ENCODE results near the gene S1PR3. TPM values are rescaled to one million over a fixed set of nuclear protein-coding genes. Genes with fewer than 3 reads are reported as not detected.

S1PR3 gene
- 3.0 and 5.7 TPM in 2 replicates for total RNA-seq

DNA sequence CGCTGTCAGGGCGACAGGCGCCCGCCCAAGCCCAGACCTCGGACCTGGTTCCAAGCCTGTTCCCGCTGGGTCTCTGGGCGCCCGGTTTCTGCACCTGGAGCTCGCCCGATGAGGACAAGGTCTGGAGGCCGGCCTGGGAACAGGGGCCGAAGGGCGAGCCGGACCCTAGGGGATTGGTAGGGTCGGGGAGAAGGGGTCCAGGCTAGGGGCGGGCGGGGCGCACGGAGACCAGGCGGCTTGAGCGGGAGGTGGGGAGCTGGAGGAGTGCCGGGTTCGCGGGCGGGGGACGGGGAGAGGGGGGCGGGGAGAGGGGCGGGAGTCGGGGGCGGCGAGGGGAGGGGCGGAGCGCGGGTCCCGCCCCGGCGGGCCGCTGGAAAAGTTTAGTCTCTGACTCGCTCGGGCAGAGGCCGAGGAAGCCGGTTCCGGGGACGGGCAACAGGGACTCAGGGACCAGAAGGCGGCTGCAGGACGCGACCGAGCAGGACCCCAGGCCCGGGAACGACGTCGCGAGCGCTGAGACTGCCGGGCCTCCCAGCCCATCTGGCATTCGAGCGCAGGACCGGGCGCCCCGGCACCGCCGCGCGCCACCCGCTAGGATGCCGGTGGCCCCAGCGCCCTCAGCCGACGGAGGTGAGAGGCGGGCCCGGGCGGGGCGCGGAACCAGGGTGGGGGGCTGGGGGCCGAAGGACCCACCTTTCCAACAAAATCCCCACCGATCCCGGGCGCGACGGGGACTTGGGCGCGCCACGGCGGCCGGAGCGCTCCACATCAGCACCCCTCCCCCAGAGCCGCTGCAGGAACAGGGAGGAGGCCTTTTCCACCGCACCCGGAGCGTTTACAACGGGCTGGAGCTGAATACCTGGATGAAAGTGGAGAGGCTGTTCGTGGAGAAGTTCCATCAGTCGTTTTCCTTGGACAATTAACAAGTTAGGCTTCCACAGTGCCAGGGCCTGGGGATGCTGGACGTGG is at the start of gene S1PR3:
TSS of gene S1PR3 (plus strand) at position 403 of the 969 bp plus-strand sequence. CDS start 9,733 bp downstream, outside the sequence.

Other genes with a start within 250 kb of the S1PR3 start
- 0.04 and 0.94 TPM in 2 replicates for gene SHC3, start 187.3 kb downstream of the S1PR3 start, total RNA-seq

All from hair follicular keratinocyte (primary cell).